Sigmoid colon (tissue), 7 donors: Measurements from ENCODE around the gene CDKN2A. TPM values are rescaled to one million over a fixed set of nuclear protein-coding genes. Genes with fewer than 3 reads are reported as not detected.

Experiments used
- DNase-seq: peaks from one replicate; pipeline ENCODE4 v3.0.0-alpha.2; 2019
- H3K27ac ChIP-seq, 4 donors: fragments of 200-600 bp; sonication (generic); one replicate each; pipeline ENCODE4 v1.5.1; 2016 to 2019; ENCODE audit warnings: mild to moderate bottlenecking in 1 of 4
- H3K27me3 ChIP-seq, 3 donors: fragments of 200-600 bp; sonication (generic); one replicate each; pipeline ENCODE4 v1.5.1; 2019; ENCODE audit warnings: mild to moderate bottlenecking in 1 of 3
- H3K36me3 ChIP-seq, 4 donors: fragments of 200-600 bp; sonication (generic); one replicate each; pipeline ENCODE4 v1.5.1; 2016 to 2019
- H3K4me1 ChIP-seq, 4 donors: fragments of 200-600 bp; sonication (generic); one replicate each; pipeline ENCODE4 v1.5.1; 2017 to 2019
- H3K4me3 ChIP-seq, 4 donors: fragments of 200-600 bp; sonication (generic); one replicate each; pipeline ENCODE4 v1.5.1; 2017 to 2019; ENCODE audit warnings: mild to moderate bottlenecking in 2 of 4, moderate library complexity in 1 of 4
- H3K9me3 ChIP-seq, 4 donors: fragments of 200-600 bp in 3 of 4; sonication (generic) in 3 of 4; one replicate each; pipeline versions ENCODE4 v1.5.1 to v1.6.1; 2013 to 2019
- CTCF ChIP-seq, 4 experiments: fragments of 450-650 bp in 3 of 4; fragments of 200-600 bp in 1 of 4; IDR thresholded peaks; one replicate each; pipeline ENCODE4 v1.5.1; 2016 to 2019; ENCODE audit warnings: antibody characterized with exemption in 4 of 4, mild to moderate bottlenecking in 3 of 4, moderate library complexity in 2 of 4
- EP300 ChIP-seq, 4 donors: sonication (generic); formaldehyde crosslinking; IDR thresholded peaks; one replicate each; pipeline ENCODE4 v1.6.1; 2017; ENCODE audit warnings: antibody characterized with exemption in 4 of 4
- POLR2A ChIP-seq, 2 donors: fragments of 450-650 bp; IDR thresholded peaks; one replicate each; pipeline ENCODE4 v1.6.1; 2016; ENCODE audit warnings: antibody characterized with exemption in 2 of 2, mild to moderate bottlenecking in 2 of 2, moderate library complexity in 2 of 2
- POLR2AphosphoS5 ChIP-seq, 4 donors: sonication (generic); formaldehyde crosslinking; IDR thresholded peaks; one replicate each; pipeline ENCODE4 v1.6.1; 2017; ENCODE audit warnings: antibody characterized with exemption in 4 of 4
- WGBS, 2 donors: extraction: QIAGEN DNeasy Blood & Tissue Kit; methylation state at CpG; one replicate each; pipeline ENCODE4 v1.1.7; 2013; 5-methylcytosine and 5-hydroxymethylcytosine counted together
- intact Hi-C: fragments of 100-400 bp; cut with DNase I; formaldehyde crosslinking; loops from one replicate; pipeline ENCODE4 v1.15.1; 2023
- polyA plus RNA-seq, 3 donors: library from polyadenylated mRNA; stranded (reverse); fragments of 200-250 nt; gene quantifications; one replicate each; pipeline ENCODE4 v1.2.3, GENCODE V29; 2013
- total RNA-seq, 4 donors: library from RNA; depleted of rRNA; stranded (reverse); fragments of >200 nt; gene quantifications; one replicate each; pipeline ENCODE4 v1.1.0, GENCODE V29; 2016
- donor health status: healthy with polysubstance abuse.
- donor health status: Bipolar disorder and iron deficiency.
- donor health status: healthy.

Gene CDKN2A
- total and polyA plus RNA-seq, 7 donors = 1.4 to 6.1 (median 2.5) TPM

- WGBS, 2 donors = 63 to 81% methylated on average over 6 of the region's 6 CpGs
- Histone ChIP-seq H3K36me3 (no peaks in the 10 kb centered on the region), H3K4me3 (no peak overlapping the region), H3K27ac (no peak overlapping the region), H3K9me3 (no peaks in the 10 kb centered on the region), H3K27me3 (no peaks in the 10 kb centered on the region), H3K4me1 (no peaks in the 10 kb centered on the region)
- intact Hi-C loops = no loop called here
- TF ChIP-seq CTCF (IDR thresholded peaks at IDR 0.05) (no peak), POLR2A (IDR thresholded peaks at IDR 0.05) (no peak), EP300 (IDR thresholded peaks at IDR 0.05) (no peak), POLR2AphosphoS5 (IDR thresholded peaks at IDR 0.05) (no peak)
- DNase-seq = no peak
These were observed 32.5 kb upstream of the CDKN2A start for GRCh38 chr9:22026696-22027095.

GRCh38 chr9:22022396-22022795, 28.2 kb upstream of the CDKN2A start:
- intact Hi-C loops = no loop called here
- WGBS, 2 donors = 96 to 99% methylated on average over 3 of the region's 3 CpGs
- H3K27ac ChIP-seq = no peak overlapping the region
- TF ChIP-seq POLR2AphosphoS5 (IDR thresholded peaks at IDR 0.05) = no peak
- no peak for TF ChIP-seq EP300 (IDR thresholded peaks at IDR 0.05)
- no peak for TF ChIP-seq POLR2A (IDR thresholded peaks at IDR 0.05)
- TF ChIP-seq CTCF (IDR thresholded peaks at IDR 0.05) = no peak
- no peaks in the 10 kb centered on the region for H3K4me1 ChIP-seq
- no peaks in the 10 kb centered on the region for H3K27me3 ChIP-seq
- H3K9me3 ChIP-seq = no peaks in the 10 kb centered on the region
- DNase-seq = no peak
- no peaks in the 10 kb centered on the region for H3K36me3 ChIP-seq
- no peak overlapping the region for H3K4me3 ChIP-seq

GRCh38 chr9:22010866-22011625, 16.9 kb upstream of the CDKN2A start:
- no peaks in the 10 kb centered on the region for H3K36me3 ChIP-seq
- no peak overlapping the region for H3K27ac ChIP-seq
- H3K4me1 ChIP-seq = peaks cover 0 to 21% (median 13%) of the 10 kb centered on the region in 4 donors
- H3K9me3 ChIP-seq = no peaks in the 10 kb centered on the region
- DNase-seq = no peak
- TF ChIP-seq EP300 (IDR thresholded peaks at IDR 0.05) (no peak), POLR2AphosphoS5 (IDR thresholded peaks at IDR 0.05) (no peak), POLR2A (IDR thresholded peaks at IDR 0.05) (no peak), CTCF (IDR thresholded peaks at IDR 0.05) (no peak)
- intact Hi-C loops = no loop called here
- H3K27me3 ChIP-seq = peaks cover 6 to 26% (median 11%) of the 10 kb centered on the region in 3 donors
- WGBS, 2 donors = 18 to 19% methylated on average over 13 of the region's 13 CpGs
- no peak overlapping the region for H3K4me3 ChIP-seq

GRCh38 chr9:22009506-22009867, 15.3 kb upstream of the CDKN2A start:
- Histone ChIP-seq H3K36me3 (no peaks in the 10 kb centered on the region), H3K4me3 (peak overlapping the region in 3 of 4 donors; percentile 50 to 67 (median 59)), H3K4me1 (peaks cover 0 to 25% (median 13%) of the 10 kb centered on the region in 4 donors), H3K27me3 (peaks cover 13 to 41% (median 27%) of the 10 kb centered on the region in 3 donors), H3K9me3 (no peaks in the 10 kb centered on the region), H3K27ac (peak overlapping the region; percentile 75 to 94 (median 83))
- no peak for DNase-seq
- intact Hi-C loops = loop anchor here (2.0 kb wide), 1 partner anchor 197 kb away; no protein-coding TSS in a partner anchor
- WGBS, 2 donors = 3 to 10% methylated on average over 6 of the region's 6 CpGs
- TF ChIP-seq CTCF (IDR thresholded peaks at IDR 0.05) (no peak), EP300 (IDR thresholded peaks at IDR 0.05) (no peak), POLR2AphosphoS5 (IDR thresholded peaks at IDR 0.05) (peak in 1 of 4 donors; percentile 62), POLR2A (IDR thresholded peaks at IDR 0.05) (peak in 1 of 2 donors; percentile 16)
